Measurements from ENCODE around the gene TMEM91. TPM values are rescaled to one million over a fixed set of nuclear protein-coding genes. Genes with fewer than 3 reads are reported as not detected.

The TMEM91 gene
- total and polyA plus RNA-seq, 2 donors (not counting 3 experiments of a cell fraction or from before 2014, with no cell fraction given): 9.0 to 13.2 TPM

DNA sequence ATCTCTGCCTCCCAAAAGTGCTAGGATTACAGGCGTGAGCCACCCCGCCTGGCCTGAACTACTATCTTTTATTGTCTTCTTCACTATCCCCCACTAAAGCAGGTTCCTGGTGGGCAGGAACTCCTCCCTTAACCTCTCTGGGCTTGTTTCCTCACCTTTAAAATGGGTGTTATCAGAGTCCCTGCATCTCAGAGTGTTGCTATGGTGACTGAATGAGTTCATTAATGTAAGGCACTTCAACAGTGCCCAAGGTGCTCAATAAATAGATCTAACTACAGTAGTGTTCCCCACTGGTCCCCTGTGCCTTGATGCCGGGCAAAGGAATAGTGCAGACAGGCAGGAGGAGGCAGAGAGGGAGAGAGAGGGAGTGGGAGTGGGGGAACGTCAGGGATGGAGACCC is 45.9 kb upstream of the TMEM91 start:
- Histone ChIP-seq H3K27me3 (ENCODE audit: control insufficient read depth in 2 of 2, insufficient read depth in 2 of 2, low read length in 2 of 2) (no peaks in the 10 kb centered on the region), H3K9me1 (replicated peaks; ENCODE audit: control insufficient read depth, extremely low read depth, insufficient read depth, low read length) (no peaks in the 10 kb centered on the region), H3K9ac (replicated peaks; ENCODE audit: extremely low read depth, insufficient read depth, low read length) (no peak overlapping the region), H3K4me2 (ENCODE audit: insufficient read depth, low read length) (no peak overlapping the region), H3K4me1 (ENCODE audit: control insufficient read depth, extremely low read depth, insufficient read depth, low read length) (peaks cover 42% of the 10 kb centered on the region), H2AFZ (ENCODE audit: low read depth, low read length) (no peak overlapping the region), H4K20me1 (replicated peaks; ENCODE audit: control insufficient read depth, extremely low read depth, insufficient read depth, low read length) (no peaks in the 10 kb centered on the region), H3K36me3 (ENCODE audit: control insufficient read depth in 2 of 2, extremely low read depth in 1 of 2, insufficient read depth in 2 of 2, low read length in 2 of 2) (peaks cover 18 to 40% of the 10 kb centered on the region in 2 experiments), H3K27ac (ENCODE audit: insufficient read depth, low read depth, low read length) (no peak overlapping the region), H3K79me2 (ENCODE audit: control insufficient read depth, insufficient read depth, low read length) (peaks cover 21% of the 10 kb centered on the region), H3K9me3 (replicated peaks; ENCODE audit: control insufficient read depth, insufficient read depth, low read length) (no peaks in the 10 kb centered on the region), H3K4me3 (replicated peaks in 1 of 3; ENCODE audit: insufficient read depth in 1 of 3, low read depth in 1 of 3, low read length in 3 of 3) (no peak overlapping the region)
- CTCF ChIA-PET: no interaction called here
- no peak for TF ChIP-seq POLR2AphosphoS5 (IDR thresholded peaks at IDR 0.05; ENCODE audit: insufficient read depth, low read depth, low read length)
- TF ChIP-seq MYC (IDR thresholded peaks at IDR 0.05; ENCODE audit: low read depth, low read length): no peak
- no peak for TF ChIP-seq GATA2 (IDR thresholded peaks at IDR 0.05; ENCODE audit: insufficient read depth, insufficient read length, low read depth, low read length)
- TF ChIP-seq, protein P1, sequence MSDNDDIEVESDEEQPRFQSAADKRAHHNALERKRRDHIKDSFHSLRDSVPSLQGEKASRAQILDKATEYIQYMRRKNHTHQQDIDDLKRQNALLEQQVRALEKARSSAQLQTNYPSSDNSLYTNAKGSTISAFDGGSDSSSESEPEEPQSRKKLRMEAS (IDR thresholded peaks at IDR 0.05; ENCODE audit: insufficient read depth, insufficient read length): no peak
- TF ChIP-seq, protein P2, sequence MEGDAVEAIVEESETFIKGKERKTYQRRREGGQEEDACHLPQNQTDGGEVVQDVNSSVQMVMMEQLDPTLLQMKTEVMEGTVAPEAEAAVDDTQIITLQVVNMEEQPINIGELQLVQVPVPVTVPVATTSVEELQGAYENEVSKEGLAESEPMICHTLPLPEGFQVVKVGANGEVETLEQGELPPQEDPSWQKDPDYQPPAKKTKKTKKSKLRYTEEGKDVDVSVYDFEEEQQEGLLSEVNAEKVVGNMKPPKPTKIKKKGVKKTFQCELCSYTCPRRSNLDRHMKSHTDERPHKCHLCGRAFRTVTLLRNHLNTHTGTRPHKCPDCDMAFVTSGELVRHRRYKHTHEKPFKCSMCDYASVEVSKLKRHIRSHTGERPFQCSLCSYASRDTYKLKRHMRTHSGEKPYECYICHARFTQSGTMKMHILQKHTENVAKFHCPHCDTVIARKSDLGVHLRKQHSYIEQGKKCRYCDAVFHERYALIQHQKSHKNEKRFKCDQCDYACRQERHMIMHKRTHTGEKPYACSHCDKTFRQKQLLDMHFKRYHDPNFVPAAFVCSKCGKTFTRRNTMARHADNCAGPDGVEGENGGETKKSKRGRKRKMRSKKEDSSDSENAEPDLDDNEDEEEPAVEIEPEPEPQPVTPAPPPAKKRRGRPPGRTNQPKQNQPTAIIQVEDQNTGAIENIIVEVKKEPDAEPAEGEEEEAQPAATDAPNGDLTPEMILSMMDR (IDR thresholded peaks at IDR 0.05; ENCODE audit: extremely low read depth in 1 of 2, insufficient read depth in 1 of 2, low read depth in 1 of 2, low read length in 2 of 2): no peak
- TF ChIP-seq EZH2 (IDR thresholded peaks at IDR 0.05; ENCODE audit: borderline replicate concordance, low read depth, low read length, severe bottlenecking): no peak
- TF ChIP-seq FOS (IDR thresholded peaks at IDR 0.05; ENCODE audit: borderline replicate concordance, insufficient read depth, low read length): no peak
- no peak for TF ChIP-seq POLR2A (IDR thresholded peaks at IDR 0.05; ENCODE audit: low read depth, low read length)
- no peak for TF ChIP-seq JUN (IDR thresholded peaks at IDR 0.05; ENCODE audit: borderline replicate concordance, insufficient read depth, insufficient read length, low read depth)
- POLR2A ChIA-PET: no interaction called here
- intact Hi-C loops (cut with micrococcal nuclease): no loop called here
- BruUV-seq (replicated peaks): no TSS peak
- no peak for DNase-seq (ENCODE audit: low read depth, low spot score)
- no peak for FAIRE-seq
- dilution Hi-C loops (cut with MboI; ENCODE audit: extremely low pct_ligation_motif_present, low sequenced_read_pairs): no loop called here
